Smooth muscle cell (in vitro differentiated cells): ENCODE results near the gene KRT76. TPM values are rescaled to one million over a fixed set of nuclear protein-coding genes. Genes with fewer than 3 reads are reported as not detected.

Experiments
- DNase-seq: peaks from one replicate; lab custom pipeline; 2025; ENCODE audit not compliant: unreplicated experiment; lab: John Stamatoyannopoulos, UW
- H2AFZ ChIP-seq: fragments of 200-600 bp; sonication (generic); 2 replicates; pipeline ENCODE4 v1.6.0; 2016; ENCODE audit warnings: antibody characterized with exemption, low read depth, mild to moderate bottlenecking
- H3F3A ChIP-seq: fragments of 200-600 bp; sonication (generic); 2 replicates; pipeline ENCODE4 v1.6.0; 2017; ENCODE audit warnings: antibody characterized with exemption, low read depth
- H3K27ac ChIP-seq: fragments of 200-600 bp; sonication (generic); 2 replicates; pipeline ENCODE4 v1.5.1; 2016; ENCODE audit warnings: low read depth, mild to moderate bottlenecking
- H3K27me3 ChIP-seq: fragments of 200-600 bp; sonication (generic); 2 replicates; pipeline ENCODE4 v1.6.1; 2016; ENCODE audit warnings: low read depth, mild to moderate bottlenecking
- H3K36me3 ChIP-seq: fragments of 200-600 bp; sonication (generic); 2 replicates; pipeline ENCODE4 v1.5.1; 2016; ENCODE audit warnings: low read depth
- H3K4me1 ChIP-seq: fragments of 200-600 bp; sonication (generic); 2 replicates; pipeline ENCODE4 v1.5.1; 2016; ENCODE audit warnings: low read depth
- H3K4me2 ChIP-seq: fragments of 200-600 bp; sonication (generic); 2 replicates; pipeline ENCODE4 v1.6.0; 2016; ENCODE audit warnings: mild to moderate bottlenecking
- H3K4me3 ChIP-seq: fragments of 200-600 bp; sonication (generic); 2 replicates; pipeline ENCODE4 v1.5.1; 2016; ENCODE audit warnings: mild to moderate bottlenecking
- H3K79me2 ChIP-seq: fragments of 200-600 bp; sonication (generic); 2 replicates; pipeline ENCODE4 v1.6.0; 2016; ENCODE audit warnings: low read depth, mild to moderate bottlenecking
- H3K9ac ChIP-seq: fragments of 200-600 bp; sonication (generic); 2 replicates; pipeline ENCODE4 v1.6.0; 2016; ENCODE audit warnings: low read depth
- H3K9me3 ChIP-seq: fragments of 200-600 bp; sonication (generic); replicated peaks from 2 replicates; pipeline ENCODE4 v1.5.1; 2016; ENCODE audit warnings: low read depth
- H4K20me1 ChIP-seq: fragments of 200-600 bp; sonication (generic); 2 replicates; pipeline ENCODE4 v1.6.0; 2016; ENCODE audit warnings: low read depth
- CTCF ChIP-seq: fragments of 200-600 bp; sonication (generic); IDR thresholded peaks from 2 replicates; pipeline ENCODE4 v1.5.1; 2017; ENCODE audit warnings: borderline replicate concordance, mild to moderate bottlenecking, antibody characterized with exemption; ENCODE audit not compliant: insufficient read depth, poor library complexity, severe bottlenecking
- WGBS: methylation state at CpG from one replicate; pipeline ENCODE4 v1.1.7; 2016; ENCODE audit warnings: low lambda C conversion rate; 5-methylcytosine and 5-hydroxymethylcytosine counted together
- polyA plus RNA-seq: library from polyadenylated mRNA; unstranded; fragments of >200 nt; fragmentation: Nextera tagmentation; extraction: Ambion mirVana; gene quantifications from 2 replicates; pipeline ENCODE4 v1.2.1, GENCODE V29; 2016
- total RNA-seq: library from RNA; depleted of rRNA; stranded (reverse); fragments of >200 nt; gene quantifications from 2 replicates; pipeline ENCODE4 v1.2.3, GENCODE V29; 2014

The KRT76 gene
- total and polyA plus RNA-seq, 2 experiments from 2014 or later: not detected

GRCh38 chr12:52788876-52789636 lies 11.9 kb upstream of the KRT76 start:
- H3K4me1 ChIP-seq: no peaks in the 10 kb centered on the region
- no peaks in the 10 kb centered on the region for H3K36me3 ChIP-seq
- H3F3A ChIP-seq: no peaks in the 10 kb centered on the region
- H2AFZ ChIP-seq: no peak overlapping the region
- no peak for DNase-seq
- H3K4me3 ChIP-seq: no peak overlapping the region
- H3K79me2 ChIP-seq: no peaks in the 10 kb centered on the region
- no peak overlapping the region for H3K4me2 ChIP-seq
- no peak for TF ChIP-seq CTCF
- WGBS: 94% methylated on average over 11 of the region's 11 CpGs
- no peaks in the 10 kb centered on the region for H3K9me3 ChIP-seq
- no peak overlapping the region for H3K9ac ChIP-seq
- H4K20me1 ChIP-seq: no peaks in the 10 kb centered on the region
- no peaks in the 10 kb centered on the region for H3K27me3 ChIP-seq
- H3K27ac ChIP-seq: no peak overlapping the region

GRCh38 chr12:52788192-52788875 lies 11.2 kb upstream of the KRT76 start:
- Histone ChIP-seq H3K27ac (no peak overlapping the region), H3K9me3 (no peaks in the 10 kb centered on the region), H2AFZ (no peak overlapping the region), H3F3A (no peaks in the 10 kb centered on the region), H4K20me1 (no peaks in the 10 kb centered on the region), H3K4me1 (no peaks in the 10 kb centered on the region), H3K27me3 (no peaks in the 10 kb centered on the region), H3K4me2 (no peak overlapping the region), H3K36me3 (no peaks in the 10 kb centered on the region), H3K4me3 (no peak overlapping the region), H3K79me2 (no peaks in the 10 kb centered on the region), H3K9ac (no peak overlapping the region)
- 71% methylated on average over 6 of the region's 6 CpGs for WGBS
- DNase-seq: no peak
- TF ChIP-seq CTCF: no peak

- Histone ChIP-seq H2AFZ (no peak overlapping the region), H3K9ac (no peak overlapping the region), H3K4me3 (no peak overlapping the region), H3K4me1 (no peaks in the 10 kb centered on the region), H3K9me3 (no peaks in the 10 kb centered on the region), H4K20me1 (no peaks in the 10 kb centered on the region), H3K4me2 (no peak overlapping the region), H3K27me3 (peaks cover under 1% of the 10 kb centered on the region), H3K79me2 (no peaks in the 10 kb centered on the region), H3K36me3 (no peaks in the 10 kb centered on the region), H3F3A (no peaks in the 10 kb centered on the region), H3K27ac (no peak overlapping the region)
- WGBS: 36% methylated on average over 6 of the region's 6 CpGs
- DNase-seq: no peak
- no peak for TF ChIP-seq CTCF
Measured at GRCh38 chr12:52787324-52788191, 10.4 kb upstream of the KRT76 start.
